Ammon's horn (tissue), 1 donor: ENCODE measurements around the gene NUBPL.
A peak's percentile ranks its signal among the peaks of the same experiment; 100 is the strongest.
"Not testable (repeated sequence)": the region's sequence is repeated elsewhere in the genome, so short reads cannot be mapped to it uniquely, and the experiment has no call there.

ENCODE experiments used
- DNase-seq: peaks from one replicate; pipeline ENCODE4 v3.0.0-alpha.2; 2016; ENCODE audit warnings: low spot score

NUBPL gene

DNA sequence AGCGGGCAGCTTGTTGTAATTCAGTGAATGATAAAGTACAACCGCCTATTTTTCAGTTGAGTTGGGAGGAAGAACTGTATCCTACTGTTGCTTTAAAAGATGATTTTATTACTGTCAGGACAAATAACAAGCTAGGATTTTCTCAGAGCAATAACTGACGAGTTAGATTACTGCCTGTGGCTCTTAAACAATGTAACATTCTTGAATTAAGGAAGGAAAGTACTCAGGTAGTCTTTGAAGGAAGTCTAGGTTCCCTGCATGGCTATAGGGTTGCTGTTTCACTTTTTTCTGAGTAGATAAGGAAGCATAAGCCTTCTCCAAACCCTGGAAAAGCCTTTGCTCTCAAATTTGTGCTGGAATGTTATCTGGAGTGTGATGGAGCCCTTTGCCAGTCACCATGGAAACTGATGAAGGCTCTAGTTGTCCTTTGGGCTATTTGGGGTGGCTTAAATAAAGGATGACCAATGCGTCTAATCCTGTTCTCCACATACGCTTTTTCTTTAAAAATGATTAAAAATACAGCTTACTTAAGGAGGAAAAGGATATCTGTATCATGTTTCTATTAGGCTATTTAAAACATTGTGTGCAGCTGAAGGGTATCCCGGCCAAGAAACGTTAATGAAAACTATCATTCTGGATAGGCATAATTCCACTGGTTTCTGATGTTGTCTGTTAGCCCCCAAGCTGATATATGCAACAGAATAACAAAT, 17.7 kb downstream of the NUBPL start:
- peak; percentile 23 for DNase-seq

DNA sequence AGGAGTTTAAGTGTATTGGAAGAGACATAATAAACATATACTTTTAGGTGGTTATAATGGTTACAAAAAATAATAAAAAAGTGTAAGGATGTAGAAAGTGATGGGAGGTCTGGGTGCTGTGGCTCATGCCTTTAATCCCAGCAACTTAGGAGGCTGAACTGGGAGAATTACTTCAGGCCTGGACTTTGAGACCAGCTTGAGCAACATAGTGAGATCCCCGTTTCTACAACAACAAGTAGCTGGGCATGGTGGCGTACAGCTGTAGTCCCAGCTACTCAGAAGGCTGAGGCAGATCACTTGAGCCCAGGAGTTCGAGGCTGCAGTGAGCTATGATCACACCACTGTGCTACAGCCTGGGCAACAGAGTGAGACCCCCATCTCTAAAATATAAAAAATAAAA, 19.0 kb downstream of the NUBPL start:
- DNase-seq, result no peak

DNA sequence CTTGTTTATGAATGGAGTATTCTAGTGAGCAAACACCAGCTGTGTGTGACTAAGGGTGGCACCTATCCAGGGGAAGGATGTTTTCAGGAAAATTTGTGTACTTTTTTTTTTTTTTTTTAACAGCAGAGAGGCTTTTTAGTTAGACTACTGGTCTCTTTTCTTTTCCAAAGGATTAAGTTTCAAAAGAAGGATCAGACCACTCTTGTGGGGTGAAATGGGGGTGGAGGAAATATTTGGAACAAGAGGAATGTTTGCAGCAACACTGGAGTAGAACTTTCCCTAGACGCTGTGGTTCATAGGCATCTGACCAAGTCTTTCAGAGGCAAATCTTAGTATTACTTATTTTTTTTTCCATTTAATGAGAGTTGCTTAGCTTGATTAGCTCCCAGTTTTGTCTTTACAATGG, 21.1 kb downstream of the NUBPL start:
- DNase-seq, result peak; percentile 51

DNA sequence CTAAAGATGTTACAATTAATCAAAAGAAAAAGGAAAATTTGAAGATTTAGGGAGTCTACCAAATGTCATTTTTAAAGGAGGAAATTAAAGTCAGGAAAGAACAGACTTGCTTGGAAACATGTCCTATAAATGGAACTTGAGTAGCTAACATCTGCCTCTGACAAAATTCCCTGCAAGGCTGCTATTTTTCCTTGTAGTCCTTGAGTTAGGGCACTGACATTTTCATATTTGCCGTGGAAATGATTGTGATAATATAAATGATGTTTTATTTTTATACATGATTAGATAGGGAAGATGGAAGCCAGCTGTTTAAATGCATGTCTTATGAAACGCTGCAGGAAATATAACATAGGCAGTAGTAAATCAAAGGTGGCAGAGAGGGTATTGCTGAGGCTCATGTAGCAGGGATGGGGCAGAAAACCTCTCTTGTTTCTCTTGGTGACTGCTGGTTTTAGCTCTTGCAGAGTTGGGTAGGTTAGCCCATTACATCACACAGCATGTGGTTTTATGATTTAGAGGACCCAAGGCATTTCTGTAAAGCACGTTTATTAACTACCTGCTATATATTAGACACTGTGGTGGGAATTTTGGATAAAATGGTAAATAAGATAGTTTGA, 21.7 kb downstream of the NUBPL start:
- no peak for DNase-seq

DNA sequence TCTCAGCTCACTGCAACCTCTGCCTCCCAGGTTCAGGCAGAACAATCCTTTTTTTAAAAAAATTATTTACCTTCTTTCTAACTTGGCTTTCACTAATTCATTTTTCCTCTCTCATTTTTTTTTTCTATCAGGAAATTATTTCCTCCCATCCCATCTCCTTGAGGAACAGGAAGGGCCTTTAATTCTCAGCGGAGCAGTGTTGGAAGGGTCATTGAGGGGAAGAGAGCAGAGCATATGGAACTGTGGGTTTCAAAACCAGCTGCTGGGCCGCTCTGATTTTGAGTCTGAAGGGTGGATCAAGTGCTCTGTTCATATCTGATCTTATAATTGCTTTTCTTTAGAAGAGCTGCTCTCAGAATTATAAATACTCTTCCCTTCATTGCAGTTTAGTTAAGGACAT, 29.0 kb downstream of the NUBPL start:
- no peak for DNase-seq

DNA sequence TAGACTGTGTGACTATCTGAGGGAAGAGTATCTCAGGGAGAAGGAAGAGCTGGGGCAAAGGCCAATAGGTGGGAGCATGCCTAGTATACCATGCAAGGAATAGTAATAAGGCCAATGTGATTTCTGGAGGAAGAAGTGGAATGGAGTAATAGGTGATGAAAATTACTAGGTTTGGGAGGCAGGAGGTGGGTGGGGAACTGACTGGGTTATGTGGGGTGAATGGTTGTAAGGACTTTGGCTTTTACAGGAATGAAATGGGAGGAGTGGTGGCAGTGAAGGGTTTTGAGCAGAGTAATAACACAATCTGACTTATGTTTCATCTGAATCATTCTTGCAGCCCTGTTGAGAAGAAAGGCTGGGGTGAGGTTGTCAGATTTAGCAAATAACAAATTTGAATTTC, 30.9 kb downstream of the NUBPL start:
- no peak for DNase-seq

DNA sequence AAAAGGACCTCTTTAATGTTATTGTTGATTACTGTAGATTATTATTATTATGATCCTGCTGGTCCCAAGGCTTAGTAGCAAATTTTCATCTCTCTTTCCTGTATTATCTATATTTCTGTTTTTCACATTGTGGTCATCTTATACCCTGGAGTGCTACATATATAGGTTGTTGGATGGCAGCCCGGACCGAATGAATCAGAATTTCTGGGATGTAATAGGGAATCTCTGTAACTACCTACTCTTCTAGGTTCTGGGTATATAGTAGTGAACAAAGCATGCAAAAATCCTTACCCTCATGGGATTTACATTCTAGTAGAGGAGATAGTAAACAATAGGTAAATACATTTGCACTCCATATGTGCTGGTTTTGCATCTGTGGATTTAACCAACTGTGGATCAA, 31.4 kb downstream of the NUBPL start:
- no peak for DNase-seq

DNA sequence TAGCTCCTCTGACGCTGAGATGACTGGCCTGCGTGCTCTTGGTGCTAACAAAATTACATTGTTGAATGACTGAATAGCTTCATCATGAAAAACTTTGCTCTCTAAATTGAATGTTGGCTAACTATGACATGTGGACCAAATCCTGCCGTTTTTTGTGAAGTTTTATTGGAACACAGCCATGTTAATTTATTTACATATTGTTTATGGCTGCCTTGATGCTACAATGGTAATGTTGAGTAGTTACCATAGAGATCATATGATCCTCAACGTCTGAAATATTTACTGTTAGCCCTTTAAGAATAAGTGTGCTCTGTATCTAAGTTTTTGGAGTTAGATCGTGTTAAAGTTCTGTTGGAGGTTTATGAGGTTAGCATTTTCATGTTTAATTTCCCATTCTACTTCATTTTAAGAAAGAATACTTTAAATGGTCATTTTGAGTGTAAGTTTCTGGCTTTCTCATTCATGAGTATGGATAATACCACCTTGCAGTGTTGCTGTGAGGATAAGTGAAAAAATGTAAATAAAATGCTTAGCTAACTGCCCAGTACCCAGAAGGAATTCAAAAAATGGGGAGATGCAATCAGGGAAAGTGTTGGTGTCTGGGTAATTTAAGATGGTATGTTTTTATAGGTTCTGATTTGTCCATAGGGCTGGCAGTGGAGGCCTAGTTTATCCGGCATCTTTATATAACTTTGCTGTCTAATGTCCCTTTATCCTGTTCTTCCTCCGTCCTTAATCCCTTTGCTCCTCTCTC, 35.3 kb downstream of the NUBPL start:
- no peak for DNase-seq

DNA sequence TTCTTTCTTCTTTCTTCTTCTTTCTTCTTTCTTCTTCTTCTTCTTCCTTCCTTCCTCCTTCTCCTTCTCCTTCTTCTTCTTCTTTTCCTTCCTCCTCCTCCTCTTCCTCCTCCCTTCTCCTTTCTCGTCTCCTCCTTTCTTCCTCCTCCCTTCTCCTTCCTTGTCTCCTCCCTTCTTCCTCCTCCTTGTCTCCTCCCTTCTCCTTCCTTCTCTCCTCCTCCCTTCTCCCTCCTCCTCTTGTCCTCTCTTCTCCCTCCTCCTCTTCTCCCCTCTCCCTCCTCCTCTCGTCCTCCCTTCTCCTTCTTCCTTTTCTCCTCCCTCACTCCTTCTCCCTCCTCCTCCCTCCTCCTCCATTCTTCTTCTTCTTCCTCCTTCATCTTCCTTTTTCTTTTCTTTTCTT, 44.5 kb downstream of the NUBPL start:
- no peak for DNase-seq

DNA sequence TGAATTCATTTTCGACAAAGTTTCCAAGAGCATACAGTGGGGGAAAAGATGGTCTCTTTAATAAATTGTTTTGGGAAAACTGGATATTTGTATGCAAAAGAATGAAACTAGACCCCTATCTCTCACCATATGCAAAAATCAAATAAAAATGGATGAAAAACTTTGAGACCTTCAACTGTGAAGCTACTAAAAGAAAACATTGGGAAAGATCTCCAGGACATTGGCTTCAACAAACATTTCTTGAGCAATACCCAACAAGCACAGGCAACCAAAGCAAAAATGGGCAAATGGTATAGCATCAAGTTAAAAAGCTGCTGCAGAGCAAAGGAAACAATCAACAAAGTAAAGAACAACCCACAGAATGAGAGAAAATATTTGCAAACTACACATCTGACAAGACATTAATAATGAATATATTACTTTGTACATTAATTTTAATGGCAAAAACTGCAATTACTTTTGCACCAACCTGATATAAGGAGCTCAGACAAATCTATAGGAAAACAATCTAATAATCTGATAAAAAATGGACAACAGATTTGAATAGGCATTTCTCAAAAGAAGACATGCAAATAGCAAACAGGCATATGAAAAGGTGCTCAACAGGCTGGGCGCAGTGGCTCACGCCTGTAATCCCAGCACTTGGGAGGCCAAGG, 50.7 kb downstream of the NUBPL start:
- no peak for DNase-seq

DNA sequence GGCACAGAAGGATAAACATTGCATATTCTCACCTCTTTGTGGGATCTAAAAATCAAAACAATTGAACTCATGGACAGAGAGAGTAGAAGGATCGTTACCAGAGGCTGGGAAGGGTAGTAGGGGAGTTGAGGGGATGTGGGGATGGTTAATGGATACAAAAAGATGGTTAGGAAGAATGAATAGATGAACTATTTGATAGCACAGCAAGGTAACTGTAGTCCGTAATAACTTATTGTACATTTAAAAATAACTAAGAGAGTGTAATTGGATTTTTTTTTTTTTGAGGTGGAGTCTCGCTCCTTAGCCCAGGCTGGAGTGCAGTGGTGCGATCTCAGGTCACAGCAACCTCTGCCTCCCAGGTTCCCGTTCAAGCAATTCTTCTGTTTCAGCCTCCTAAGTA, 52.0 kb downstream of the NUBPL start:
- no peak for DNase-seq

DNA sequence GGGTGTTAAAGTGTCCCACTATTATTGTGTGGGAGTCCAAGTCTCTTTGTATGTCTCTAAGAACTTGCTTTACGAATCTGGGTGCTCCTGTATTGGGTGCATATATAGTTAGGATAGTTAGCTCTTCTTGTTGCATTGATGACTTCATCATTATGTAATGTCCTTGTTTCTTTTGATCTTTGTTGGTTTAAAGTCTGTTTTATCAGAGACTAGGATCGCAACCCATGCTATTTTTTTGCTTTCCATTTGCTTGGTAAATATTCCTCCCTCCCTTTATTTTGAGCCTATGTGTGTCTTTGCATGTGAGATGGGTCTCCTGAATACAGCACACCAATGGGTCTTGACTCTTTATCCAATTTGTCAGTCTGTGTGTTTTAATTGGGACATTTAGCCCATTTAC, 57.7 kb downstream of the NUBPL start:
- DNase-seq, result not testable (repeated sequence)

DNA sequence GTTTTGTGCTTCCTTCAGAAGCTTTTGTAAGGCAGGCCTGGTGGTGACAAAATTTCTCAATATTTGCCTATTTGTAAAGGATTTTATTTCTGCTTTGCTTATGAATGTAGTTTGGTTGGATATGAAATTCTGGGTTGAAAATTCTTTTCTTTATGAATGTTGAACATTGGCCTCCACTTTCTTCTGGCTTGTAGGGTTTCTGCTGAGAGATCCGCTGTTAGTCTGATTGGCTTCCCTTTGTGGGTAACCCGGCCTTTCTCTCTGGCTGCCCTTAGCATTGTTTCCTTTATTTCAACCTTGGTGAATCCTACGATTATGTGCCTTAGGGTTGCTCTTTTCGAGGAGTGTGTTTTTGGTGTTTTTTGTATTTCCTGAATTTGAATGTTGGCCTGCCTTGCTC, 58.2 kb downstream of the NUBPL start:
- no peak for DNase-seq

DNA sequence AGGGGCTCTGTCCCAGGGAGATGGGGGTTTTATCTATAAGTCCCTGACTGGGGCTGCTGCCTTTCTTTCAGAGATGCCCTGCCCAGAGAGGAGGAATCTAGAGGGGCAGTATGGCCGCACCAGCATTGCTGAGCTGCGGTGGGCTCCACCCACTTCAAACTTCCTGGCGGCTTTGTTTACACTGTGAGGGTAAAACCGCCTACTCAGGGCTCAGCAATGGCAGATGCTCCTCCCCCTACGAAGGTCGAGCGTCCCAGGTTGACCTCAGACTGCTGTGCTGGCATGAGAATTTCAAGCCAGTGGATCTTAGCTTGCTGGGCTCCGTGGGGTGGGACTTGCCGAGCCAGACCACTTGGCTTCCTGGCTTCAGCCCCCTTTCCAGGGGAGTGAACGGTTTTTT, 59.7 kb downstream of the NUBPL start:
- DNase-seq, result not testable (repeated sequence)

DNA sequence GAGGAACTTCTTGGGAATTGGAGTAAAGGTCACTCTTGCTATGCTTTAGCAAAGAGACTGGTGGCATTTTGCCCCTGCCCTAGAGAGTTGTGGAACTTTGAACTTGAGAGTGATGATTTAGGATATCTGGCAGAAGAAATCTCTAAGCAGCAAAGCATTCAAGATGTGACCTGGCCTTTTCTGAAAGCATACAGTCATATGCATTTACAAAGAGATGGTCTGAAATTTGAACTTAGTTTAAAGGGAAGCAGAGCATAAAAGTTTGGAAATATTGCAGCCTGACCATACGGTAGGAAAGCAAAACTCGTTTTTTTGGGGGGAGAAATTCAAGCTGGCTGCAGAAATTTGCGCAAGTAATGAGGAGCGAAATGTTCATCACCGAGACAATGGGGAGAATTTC, 60.9 kb downstream of the NUBPL start:
- DNase-seq, result no peak

DNA sequence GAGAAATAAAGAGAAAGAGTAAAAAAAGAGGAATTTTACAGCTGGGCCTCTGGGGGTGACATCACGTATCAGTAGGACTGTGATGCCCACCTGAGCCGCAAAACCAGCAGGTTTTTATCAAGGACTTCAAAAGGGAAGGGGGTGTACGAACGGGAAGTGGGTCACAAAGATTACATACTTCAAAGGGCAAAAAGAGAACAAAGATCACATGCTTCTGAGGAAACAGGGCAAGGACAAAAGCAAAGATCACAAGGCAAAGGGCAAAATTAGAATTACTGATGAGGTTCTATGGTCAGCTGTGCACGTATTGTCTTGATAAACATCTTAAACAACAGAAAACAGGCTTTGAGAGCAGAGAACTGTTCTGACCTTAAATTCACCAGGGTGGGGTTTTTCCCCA, 91.7 kb downstream of the NUBPL start:
- DNase-seq, result not testable (repeated sequence)

DNA sequence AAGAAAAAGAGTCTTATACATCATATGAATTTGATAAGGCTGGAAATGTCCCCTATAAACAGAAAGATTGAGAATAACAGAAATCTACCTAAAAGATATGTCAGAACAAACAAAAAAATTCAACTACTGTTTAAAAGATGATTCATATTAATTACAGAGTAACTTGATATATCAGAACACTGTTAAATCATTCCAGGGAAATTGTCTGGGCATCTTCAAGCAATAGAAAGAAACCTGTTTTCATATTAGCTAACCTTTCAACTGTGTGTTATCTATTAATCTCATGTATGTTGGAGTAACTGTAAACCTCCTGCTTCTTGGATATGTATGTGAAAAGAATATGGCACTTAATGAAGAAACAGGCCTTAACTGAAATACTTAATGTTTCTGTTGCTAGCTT, 96.7 kb downstream of the NUBPL start:
- no peak for DNase-seq

DNA sequence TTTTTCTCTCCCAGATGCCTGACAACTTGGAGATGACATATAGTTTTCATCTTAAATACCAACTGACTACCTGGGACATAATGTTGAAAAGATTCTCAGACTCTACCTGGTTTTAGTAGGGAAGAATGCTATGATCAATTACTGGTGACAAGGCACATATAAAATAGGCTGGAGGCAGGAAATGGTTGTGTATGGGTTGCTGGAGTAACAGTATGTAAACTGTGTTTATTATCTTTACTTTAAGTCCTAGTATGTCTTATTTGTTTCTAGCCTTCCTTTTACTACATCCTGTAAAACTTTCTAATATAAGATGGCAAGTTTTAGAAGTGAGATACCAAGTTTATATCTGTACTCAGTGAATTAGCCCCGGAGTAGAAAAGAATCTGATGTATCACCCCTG, 98.1 kb downstream of the NUBPL start:
- DNase-seq, result no peak

DNA sequence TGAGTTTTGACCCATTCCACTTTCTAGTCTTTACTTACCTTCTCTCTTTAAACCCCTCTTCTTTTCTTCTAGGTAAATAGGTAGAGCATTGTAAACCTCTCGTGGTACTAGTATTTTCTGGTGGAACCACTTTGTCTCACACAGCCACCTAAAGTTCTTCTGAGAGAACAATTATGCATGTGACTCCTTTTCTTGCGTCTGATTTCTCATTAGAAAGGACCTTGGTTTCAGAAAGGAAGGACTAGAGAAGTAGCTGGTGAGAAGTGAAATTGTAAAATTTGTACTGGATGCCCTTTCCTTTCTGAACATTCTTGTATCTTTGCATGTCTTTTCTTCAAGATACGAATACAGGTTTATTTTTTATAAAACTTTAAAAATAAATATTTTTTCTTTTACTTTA, 99.0 kb downstream of the NUBPL start:
- DNase-seq, result no peak

DNA sequence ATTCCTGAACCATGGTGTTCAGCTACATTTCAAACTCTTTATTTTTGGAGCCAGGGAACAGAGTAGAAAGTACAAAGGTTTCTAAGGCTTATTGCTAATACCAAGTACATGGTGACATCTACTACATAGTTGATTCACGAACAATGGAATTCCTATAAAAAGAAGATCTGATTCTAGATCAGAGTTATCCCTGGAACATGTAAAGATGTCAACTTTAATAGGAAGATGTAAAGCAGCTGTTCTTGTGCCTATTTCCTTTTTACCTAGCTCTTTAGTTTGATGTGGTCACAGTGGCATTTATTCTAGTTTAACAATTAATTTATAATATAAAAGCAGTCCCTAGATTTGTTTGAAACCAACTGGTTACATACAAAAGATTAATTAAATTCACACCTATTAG, 99.5 kb downstream of the NUBPL start:
- DNase-seq, result no peak

DNA sequence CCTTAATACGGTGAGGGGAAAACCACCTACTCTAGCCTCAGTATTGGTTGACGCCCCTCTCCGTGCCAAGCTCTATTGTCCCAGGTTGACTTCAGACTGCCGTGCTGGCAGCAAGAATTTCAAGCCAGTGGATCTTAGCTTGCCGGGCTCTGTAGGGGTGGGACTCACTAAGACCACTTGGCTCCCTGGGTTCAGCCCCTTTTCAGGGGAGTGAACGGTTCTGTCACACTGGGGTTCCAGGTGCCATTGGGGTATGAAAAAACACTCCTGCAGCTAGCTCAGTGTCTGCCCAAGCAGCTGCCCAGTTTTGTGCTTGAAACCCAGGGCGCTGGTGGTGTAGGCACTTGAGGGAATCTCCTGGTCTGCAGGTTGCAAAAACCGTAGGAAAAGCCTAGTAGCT, 107.1 kb downstream of the NUBPL start:
- no peak for DNase-seq

DNA sequence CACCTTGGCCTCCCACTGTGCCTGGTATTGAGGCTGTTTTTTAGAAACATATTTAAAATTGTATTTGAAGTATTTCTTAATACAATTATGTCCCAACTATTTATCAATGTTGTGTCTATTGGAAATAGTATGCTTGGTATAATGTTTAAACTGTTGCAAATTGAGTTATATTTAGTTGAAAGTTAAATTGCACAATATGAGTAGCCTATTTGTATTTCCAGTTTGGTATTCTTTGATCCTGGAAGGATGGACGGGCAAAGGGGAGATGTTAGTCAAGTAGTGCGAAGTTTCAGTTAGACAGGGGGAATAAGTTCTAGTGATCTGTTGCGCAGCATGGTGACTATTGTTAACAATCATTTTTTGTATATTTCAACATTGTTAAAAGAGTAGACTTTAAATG, 111.5 kb downstream of the NUBPL start:
- DNase-seq, result no peak

DNA sequence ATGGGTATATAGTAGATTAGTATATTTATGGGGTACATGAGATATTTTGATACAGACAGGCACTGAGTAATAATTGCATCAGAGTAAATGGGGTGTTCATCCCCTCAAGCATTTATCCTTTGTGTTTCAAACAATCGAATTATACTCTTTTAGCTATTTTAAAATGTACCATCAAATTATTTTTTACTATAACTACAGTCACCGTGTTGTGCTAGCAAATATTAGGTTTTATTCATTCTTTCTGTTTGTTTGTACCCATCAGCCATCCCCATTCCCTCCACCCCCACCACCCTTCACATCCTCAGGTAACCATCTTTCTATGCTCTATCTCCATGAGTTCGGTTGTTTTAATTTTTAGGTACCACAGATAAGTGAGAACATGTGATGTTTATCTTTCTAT, 115.8 kb downstream of the NUBPL start:
- DNase-seq, result no peak
